Adrenal gland (tissue), 5 donors: Measurements from ENCODE around the gene MRPL54.

Experiments
- POLR2A ChIP-seq, 2 donors: fragments of 450-650 bp; IDR thresholded peaks; one replicate each; pipeline ENCODE4 v1.6.1; 2017; ENCODE audit warnings: antibody characterized with exemption in 2 of 2, mild to moderate bottlenecking in 2 of 2, moderate library complexity in 1 of 2
- TF ChIP-seq, protein P1 (sequence below), 6 experiments: fragments of 450-650 bp in 4 of 6; fragments of 200-600 bp in 2 of 6; sonication (generic) in 1 of 6; IDR thresholded peaks; 1 replicate in 5 of 6; 2 replicates in 1 of 6; pipeline versions ENCODE4 v1.5.1 to v1.8.0; 2016 to 2021; ENCODE audit warnings: antibody characterized with exemption in 6 of 6, mild to moderate bottlenecking in 2 of 6, moderate library complexity in 1 of 6
- donor health status: DM: no; HTN: no; CAD: no.

DNA sequence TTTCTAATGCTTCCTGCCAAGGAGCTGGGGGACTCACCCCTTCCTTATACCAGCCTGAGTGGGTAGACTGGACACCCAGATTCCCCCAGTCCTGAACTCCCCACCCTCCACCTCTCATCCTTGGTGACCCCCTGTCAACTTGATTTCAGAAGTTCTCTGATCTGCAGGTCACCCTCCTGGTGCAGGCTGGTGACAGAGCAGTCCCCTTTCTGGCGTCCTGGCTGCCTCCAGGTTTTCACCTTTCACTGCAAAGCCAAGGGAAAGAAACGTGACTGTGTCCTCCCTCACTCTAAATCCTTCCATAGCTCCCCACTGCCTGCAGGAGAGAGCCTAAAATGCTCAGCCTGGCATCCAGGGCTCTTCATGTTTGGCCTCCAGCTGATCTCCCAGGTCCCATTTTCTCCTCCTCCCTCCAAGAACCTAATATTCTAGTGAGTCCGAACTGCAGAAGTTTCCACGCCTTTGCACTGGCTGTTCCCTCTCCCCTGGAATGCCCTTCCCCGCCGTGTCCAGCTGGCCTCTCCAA, 27.8 kb downstream of the MRPL54 start:
- TF ChIP-seq, protein P1, sequence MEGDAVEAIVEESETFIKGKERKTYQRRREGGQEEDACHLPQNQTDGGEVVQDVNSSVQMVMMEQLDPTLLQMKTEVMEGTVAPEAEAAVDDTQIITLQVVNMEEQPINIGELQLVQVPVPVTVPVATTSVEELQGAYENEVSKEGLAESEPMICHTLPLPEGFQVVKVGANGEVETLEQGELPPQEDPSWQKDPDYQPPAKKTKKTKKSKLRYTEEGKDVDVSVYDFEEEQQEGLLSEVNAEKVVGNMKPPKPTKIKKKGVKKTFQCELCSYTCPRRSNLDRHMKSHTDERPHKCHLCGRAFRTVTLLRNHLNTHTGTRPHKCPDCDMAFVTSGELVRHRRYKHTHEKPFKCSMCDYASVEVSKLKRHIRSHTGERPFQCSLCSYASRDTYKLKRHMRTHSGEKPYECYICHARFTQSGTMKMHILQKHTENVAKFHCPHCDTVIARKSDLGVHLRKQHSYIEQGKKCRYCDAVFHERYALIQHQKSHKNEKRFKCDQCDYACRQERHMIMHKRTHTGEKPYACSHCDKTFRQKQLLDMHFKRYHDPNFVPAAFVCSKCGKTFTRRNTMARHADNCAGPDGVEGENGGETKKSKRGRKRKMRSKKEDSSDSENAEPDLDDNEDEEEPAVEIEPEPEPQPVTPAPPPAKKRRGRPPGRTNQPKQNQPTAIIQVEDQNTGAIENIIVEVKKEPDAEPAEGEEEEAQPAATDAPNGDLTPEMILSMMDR (IDR thresholded peaks at IDR 0.05): no peak
- TF ChIP-seq POLR2A (IDR thresholded peaks at IDR 0.05): no peak
